Tibial artery (tissue), 4 donors: ENCODE measurements around the gene SHC1.

Source experiments
- DNase-seq, 2 donors: peaks; one replicate each; pipeline ENCODE4 v3.0.0-alpha.2; 2019
- H3K27ac ChIP-seq, 2 donors: fragments of 200-600 bp; sonication (generic) in 1 of 2; 1 replicate in 1 of 2; 2 replicates in 1 of 2; pipeline ENCODE4 v1.5.1; 2018 to 2019; ENCODE audit warnings: mild to moderate bottlenecking in 1 of 2
- H3K27me3 ChIP-seq, 2 donors: fragments of 200-600 bp; sonication (generic) in 1 of 2; one replicate each; pipeline versions ENCODE4 v1.5.1 to v1.6.0; 2016 to 2019
- H3K36me3 ChIP-seq, 3 donors: fragments of 200-600 bp; sonication (generic) in 2 of 3; one replicate each; pipeline ENCODE4 v1.5.1; 2016 to 2019; ENCODE audit warnings: mild to moderate bottlenecking in 2 of 3
- H3K4me1 ChIP-seq, 4 donors: fragments of 200-600 bp; sonication (generic) in 2 of 4; 1 replicate in 3 of 4; 2 replicates in 1 of 4; pipeline ENCODE4 v1.5.1; 2016 to 2019
- H3K4me3 ChIP-seq, 2 donors: fragments of 200-600 bp; sonication (generic) in 1 of 2; 1 replicate in 1 of 2; 2 replicates in 1 of 2; pipeline ENCODE4 v1.5.1; 2018 to 2019; ENCODE audit warnings: mild to moderate bottlenecking in 2 of 2
- H3K9me3 ChIP-seq, 3 donors: fragments of 200-600 bp; sonication (generic) in 1 of 3; one replicate each; pipeline ENCODE4 v1.5.1; 2016 to 2019
- CTCF ChIP-seq, 2 experiments: fragments of 200-600 bp in 1 of 2; fragments of 450-650 bp in 1 of 2; IDR thresholded peaks; one replicate each; pipeline ENCODE4 v1.5.1; 2017 to 2019; ENCODE audit warnings: antibody characterized with exemption in 2 of 2, mild to moderate bottlenecking in 1 of 2, moderate library complexity in 1 of 2
- intact Hi-C: fragments of 100-400 bp; cut with DNase I; formaldehyde crosslinking; loops from one replicate; pipeline ENCODE4 v1.15.0; 2023; ENCODE audit warnings: low total_unique reads

SHC1 gene

GRCh38 chr1:154975409-154976059 lies 5.0 kb upstream of the SHC1 start:
- Histone ChIP-seq H3K27ac (peak overlapping the region; percentile 95 to 97), H3K36me3 (peaks cover 0 to 6% (median 0%) of the 10 kb centered on the region in 3 donors), H3K4me1 (peaks cover 0 to 41% (median 33%) of the 10 kb centered on the region in 4 donors), H3K4me3 (peak overlapping the region; percentile 68 to 76), H3K9me3 (no peaks in the 10 kb centered on the region), H3K27me3 (no peaks in the 10 kb centered on the region)
- DNase-seq, result peak in 1 of 2 donors; percentile 80
- TF ChIP-seq CTCF (IDR thresholded peaks at IDR 0.05), result no peak
- intact Hi-C loops, result loop anchor here (2.0 kb wide), 1 partner anchor 39 kb away; the partner anchor contains the start of gene PMVK

- H3K4me1 ChIP-seq, result peaks cover 0 to 47% (median 39%) of the 10 kb centered on the region in 4 donors
- intact Hi-C loops, result loop anchor here (1.0 to 2.0 kb wide), 2 partner anchors 26 to 38 kb away; partner anchors contain the start of gene PMVK
These were observed 4.4 kb upstream of the SHC1 start for GRCh38 chr1:154974808-154975408.

GRCh38 chr1:154974102-154974807 lies 3.7 kb upstream of the SHC1 start, which contains the start of gene CKS1B:
TSS of gene CKS1B (plus strand) at chr1:154974681. CDS start at chr1:154974746, 65 bp downstream.
- DNase-seq, result peak; percentile 98 to 99
- peaks cover 0 to 6% (median 0%) of the 10 kb centered on the region in 3 donors for H3K36me3 ChIP-seq
- no peaks in the 10 kb centered on the region for H3K9me3 ChIP-seq
- peak within 1 kb of the TSS; percentile 68 to 76 for H3K4me3 ChIP-seq
- intact Hi-C loops, result loop anchor here (1.0 to 2.0 kb wide), 2 partner anchors 27 to 37 kb away; partner anchors contain the start of gene PMVK
- TF ChIP-seq CTCF (IDR thresholded peaks at IDR 0.05), result peak in 1 of 2 experiments; percentile 8
- H3K27me3 ChIP-seq, result no peaks in the 10 kb centered on the region
- H3K27ac ChIP-seq, result peak within 1 kb of the TSS; percentile 95 to 97
- H3K4me1 ChIP-seq, result peaks cover 0 to 54% (median 46%) of the 10 kb centered on the region in 4 donors

More at GRCh38 chr1:154974808-154975408, 4.4 kb upstream of the SHC1 start:
- TF ChIP-seq CTCF (IDR thresholded peaks at IDR 0.05), result no peak
- Histone ChIP-seq H3K4me3 (peak overlapping the region; percentile 68 to 76), H3K27ac (peak overlapping the region; percentile 95 to 97), H3K27me3 (no peaks in the 10 kb centered on the region), H3K36me3 (peaks cover 0 to 6% (median 0%) of the 10 kb centered on the region in 3 donors), H3K9me3 (no peaks in the 10 kb centered on the region)
- DNase-seq, result peak; percentile 95 to 98

GRCh38 chr1:154973344-154974101 lies 3.0 kb upstream of the SHC1 start:
- peak; percentile 97 to 98 for DNase-seq
- Histone ChIP-seq H3K27ac (peak overlapping the region; percentile 95 to 97), H3K4me3 (peak overlapping the region; percentile 68 to 76), H3K9me3 (no peaks in the 10 kb centered on the region), H3K4me1 (peaks cover 0 to 61% (median 53%) of the 10 kb centered on the region in 4 donors), H3K27me3 (no peaks in the 10 kb centered on the region), H3K36me3 (peaks cover 0 to 13% (median 0%) of the 10 kb centered on the region in 3 donors)
- intact Hi-C loops, result loop anchor here (1.0 to 2.0 kb wide), 2 partner anchors 28 to 37 kb away; partner anchors contain the start of gene PMVK
- TF ChIP-seq CTCF (IDR thresholded peaks at IDR 0.05), result peak in 1 of 2 experiments; percentile 10
